Measurements from ENCODE around the gene ARHGAP15.
A peak's percentile ranks its signal among the peaks of the same experiment; 100 is the strongest.

The ARHGAP15 gene

GRCh38 chr2:143730155-143730952 lies 601.1 kb downstream of the ARHGAP15 start:
- H3K27me3 ChIP-seq = no peaks in the 10 kb centered on the region
- DNase-seq = no peak
- H3K4me1 ChIP-seq = no peaks in the 10 kb centered on the region; the same call in 1 of the 2 replicates
- no peaks in the 10 kb centered on the region for H3K9me3 ChIP-seq
- TF ChIP-seq CTCF (IDR thresholded peaks at IDR 0.05; ENCODE audit: low read depth, low read length) = no peak
- H3K4me3 ChIP-seq (ENCODE audit: low read depth, low read length) = no peak overlapping the region
- H3K36me3 ChIP-seq = no peaks in the 10 kb centered on the region

GRCh38 chr2:143730953-143731260 lies 601.7 kb downstream of the ARHGAP15 start:
- TF ChIP-seq CTCF (IDR thresholded peaks at IDR 0.05; ENCODE audit: low read depth, low read length) = no peak
- Histone ChIP-seq H3K4me3 (ENCODE audit: low read depth, low read length) (no peak overlapping the region), H3K27me3 (no peaks in the 10 kb centered on the region), H3K9me3 (no peaks in the 10 kb centered on the region), H3K36me3 (no peaks in the 10 kb centered on the region), H3K4me1 (no peaks in the 10 kb centered on the region; the same call in 1 of the 2 replicates)
- DNase-seq = no peak

GRCh38 chr2:143732076-143732475 lies 602.9 kb downstream of the ARHGAP15 start:
- Histone ChIP-seq H3K27me3 (no peaks in the 10 kb centered on the region), H3K4me3 (ENCODE audit: low read depth, low read length) (no peak overlapping the region), H3K9me3 (no peaks in the 10 kb centered on the region), H3K36me3 (no peaks in the 10 kb centered on the region), H3K4me1 (peaks cover under 1% of the 10 kb centered on the region)
- DNase-seq = no peak
- TF ChIP-seq CTCF (IDR thresholded peaks at IDR 0.05; ENCODE audit: low read depth, low read length) = no peak

DNA sequence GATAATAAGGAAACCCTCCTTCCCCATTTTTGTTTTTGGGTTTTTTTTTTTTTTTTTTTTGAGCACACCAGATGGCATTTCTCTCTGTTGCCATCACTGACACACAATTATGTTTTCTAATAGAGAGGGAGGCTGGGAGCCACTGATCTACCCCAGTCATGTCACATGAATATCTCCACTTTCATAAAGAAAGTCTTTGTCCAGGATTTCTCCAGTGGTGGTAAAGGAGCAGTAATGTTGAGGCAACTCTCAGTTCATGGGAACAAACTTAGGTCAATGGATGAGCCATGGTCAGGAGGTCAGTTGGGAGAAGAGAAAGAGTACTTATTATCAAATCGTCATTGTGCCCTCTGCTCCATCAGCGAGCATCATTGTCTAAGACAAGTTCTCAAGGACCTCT lies 603.7 kb downstream of the ARHGAP15 start:
- no peaks in the 10 kb centered on the region for H3K9me3 ChIP-seq
- H3K36me3 ChIP-seq = no peaks in the 10 kb centered on the region
- no peaks in the 10 kb centered on the region for H3K27me3 ChIP-seq
- peaks cover 4% of the 10 kb centered on the region for H3K4me1 ChIP-seq
- no peak overlapping the region for H3K4me3 ChIP-seq (ENCODE audit: low read depth, low read length)
- TF ChIP-seq CTCF (IDR thresholded peaks at IDR 0.05; ENCODE audit: low read depth, low read length) = no peak
- no peak for DNase-seq

DNA sequence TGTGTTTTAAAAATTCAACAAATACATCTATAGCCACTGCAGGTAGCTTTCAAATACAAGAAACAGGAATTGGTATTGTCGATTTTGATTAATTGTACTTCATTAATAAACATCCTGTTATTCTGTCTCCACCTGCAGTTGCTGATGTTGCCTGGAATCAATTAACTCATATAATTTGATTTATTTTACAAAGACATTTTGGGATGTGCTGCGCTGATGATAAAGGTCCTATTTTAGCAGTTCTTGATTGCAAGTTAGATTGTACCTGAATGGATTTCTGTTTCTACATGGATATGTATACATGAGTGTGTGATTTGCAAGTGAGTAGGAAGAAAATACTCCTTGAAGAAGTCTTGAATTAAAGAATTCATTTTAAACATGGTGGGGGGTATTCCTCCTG lies 605.3 kb downstream of the ARHGAP15 start:
- Histone ChIP-seq H3K9me3 (no peaks in the 10 kb centered on the region), H3K36me3 (no peaks in the 10 kb centered on the region), H3K4me1 (peaks cover 4% of the 10 kb centered on the region), H3K4me3 (ENCODE audit: low read depth, low read length) (no peak overlapping the region), H3K27me3 (no peaks in the 10 kb centered on the region)
- TF ChIP-seq CTCF (IDR thresholded peaks at IDR 0.05; ENCODE audit: low read depth, low read length) = no peak
- DNase-seq = no peak

GRCh38 chr2:143736904-143737303 lies 607.7 kb downstream of the ARHGAP15 start:
- no peak for TF ChIP-seq CTCF (IDR thresholded peaks at IDR 0.05; ENCODE audit: low read depth, low read length)
- Histone ChIP-seq H3K4me1 (peaks cover 4% of the 10 kb centered on the region), H3K9me3 (no peaks in the 10 kb centered on the region), H3K4me3 (ENCODE audit: low read depth, low read length) (no peak overlapping the region), H3K27me3 (no peaks in the 10 kb centered on the region), H3K36me3 (no peaks in the 10 kb centered on the region)
- peak; percentile 38 for DNase-seq
